HepG2 (cell line): ENCODE results near the gene MBD5. TPM values are rescaled to one million over a fixed set of nuclear protein-coding genes. Genes with fewer than 3 reads are reported as not detected.

Experiments used
- ATAC-seq: fragments of 200-7000 bp; cut with Tn5 transposase; 3 replicates; pipeline ENCODE4 v1.9.1; 2020; ENCODE audit warnings: mild to moderate bottlenecking, moderate library complexity
- BruUV-seq: library from RNA; stranded (reverse); fragments of 400-500 nt; replicated peaks from 2 replicates; lab custom pipeline; 2021; lab: Mats Ljungman, UMichigan
- CTCF ChIA-PET: fragments of 300-600 bp; formaldehyde crosslinking; extraction: SDS; loops from one replicate; lab custom pipeline; 2021; ENCODE audit warnings: low total read pairs, inconsistent platforms, low intra/inter-chr PET ratio; lab: Yijun Ruan, JAX
- POLR2A ChIA-PET: fragments of 350-600 bp; sonication (Branson Sonifier 250); formaldehyde crosslinking; loops from one replicate; lab custom pipeline; 2020; ENCODE audit warnings: antibody characterized with exemption, inconsistent platforms; lab: Yijun Ruan, JAX
- DNase-seq: peaks from one replicate; pipeline ENCODE4 v3.0.0-alpha.2; 2015; ENCODE audit warnings: low spot score
- FAIRE-seq: peaks from 3 replicates; lab custom pipeline; 2011; peaks lifted over from hg19 to GRCh38; lab: Jason Lieb, UNC
- H2AFZ ChIP-seq: one replicate; pipeline ENCODE4 v1.6.1; 2011; ENCODE audit warnings: low read length, inconsistent platforms
- H3K27ac ChIP-seq: fragments of 300-600 bp; 3 replicates; pipeline ENCODE4 v1.8.0; 2011; ENCODE audit warnings: mixed run types, mild to moderate bottlenecking, mixed read lengths, low read length, inconsistent platforms; ENCODE audit not compliant: insufficient read depth; ENCODE audit errors: extremely low read length
- H3K27me3 ChIP-seq, 2 experiments: fragments of 200-600 bp in 1 of 2; 2 replicates in 1 of 2; 3 replicates in 1 of 2; pipeline versions ENCODE4 v1.6.0 to v1.8.0; 2011; ENCODE audit warnings: low read length in 2 of 2, mild to moderate bottlenecking in 2 of 2, moderate library complexity in 2 of 2, inconsistent platforms in 1 of 2; ENCODE audit not compliant: insufficient read depth in 2 of 2, control insufficient read depth in 1 of 2
- H3K36me3 ChIP-seq, 2 experiments: fragments of 200-600 bp in 1 of 2; replicated peaks in 1 of 2; 2 replicates in 1 of 2; 3 replicates in 1 of 2; pipeline versions ENCODE4 v1.5.1 to v1.8.0; 2011; ENCODE audit warnings: low read length in 2 of 2, inconsistent platforms in 1 of 2; ENCODE audit not compliant: insufficient read depth in 2 of 2, control insufficient read depth in 1 of 2
- H3K4me1 ChIP-seq: 2 replicates; pipeline ENCODE4 v1.5.1; 2012; ENCODE audit warnings: low read length, inconsistent platforms; ENCODE audit not compliant: insufficient read depth
- H3K4me2 ChIP-seq: 2 replicates; pipeline ENCODE4 v1.6.0; 2011; ENCODE audit warnings: low read depth, low read length, inconsistent platforms
- H3K4me3 ChIP-seq, 3 experiments: fragments of 200-600 bp in 1 of 3; sonication (generic), shearing (Covaris generic) in 1 of 3; replicated peaks in 1 of 3; 2 replicates each; pipeline ENCODE4 v1.5.1; 2011 to 2016; ENCODE audit warnings: low read length in 3 of 3, inconsistent platforms in 2 of 3, low read depth in 2 of 3, mild to moderate bottlenecking in 2 of 3, control low read depth in 1 of 3, mixed read lengths in 1 of 3; ENCODE audit not compliant: insufficient read depth in 1 of 3
- H3K79me2 ChIP-seq: one replicate; pipeline ENCODE4 v1.6.1; 2011; ENCODE audit warnings: low read length, inconsistent platforms; ENCODE audit not compliant: insufficient read depth
- H3K9ac ChIP-seq: 2 replicates; pipeline ENCODE4 v1.6.0; 2011; ENCODE audit warnings: mild to moderate bottlenecking, low read depth, low read length, inconsistent platforms; ENCODE audit not compliant: insufficient read depth
- H3K9me3 ChIP-seq: 2 replicates; pipeline ENCODE4 v1.5.1; 2012; ENCODE audit warnings: mild to moderate bottlenecking, low read length
- H4K20me1 ChIP-seq: 2 replicates; pipeline ENCODE4 v1.6.0; 2011; ENCODE audit warnings: inconsistent platforms, mild to moderate bottlenecking, low read length, moderate library complexity; ENCODE audit not compliant: insufficient read depth
- AGO2 ChIP-seq: fragments of 200-400 bp; formaldehyde crosslinking; optimal IDR thresholded peaks from 2 replicates; pipeline ENCODE3; 2017; ENCODE audit warnings: mild to moderate bottlenecking, low read depth, low read length, moderate library complexity
- FOXP1 ChIP-seq, 2 experiments: fragments of 450-650 bp in 1 of 2; IDR thresholded peaks; 2 replicates each; pipeline ENCODE4 v1.6.1; 2017 to 2018; ENCODE audit warnings: antibody characterized with exemption in 1 of 2
- JUN ChIP-seq: sonication (generic); formaldehyde crosslinking; IDR thresholded peaks from 2 replicates; pipeline ENCODE4 v1.4.0; 2020; ENCODE audit warnings: mild to moderate bottlenecking, missing genetic modification reagents
- POGZ ChIP-seq: sonication (generic); formaldehyde crosslinking; IDR thresholded peaks from 2 replicates; pipeline ENCODE4 v1.4.0; 2020; ENCODE audit warnings: mild to moderate bottlenecking, missing genetic modification reagents
- RFX5 ChIP-seq: IDR thresholded peaks from 2 replicates; pipeline ENCODE4 v1.6.1; 2011; ENCODE audit warnings: low read depth, low read length, improper control_type of control experiment
- SAFB2 ChIP-seq: sonication (generic); formaldehyde crosslinking; IDR thresholded peaks from 2 replicates; pipeline ENCODE4 v1.5.1; 2020; ENCODE audit warnings: missing genetic modification reagents, low read depth, mild to moderate bottlenecking, borderline replicate concordance
- ZNF407 ChIP-seq: sonication (generic); formaldehyde crosslinking; IDR thresholded peaks from one replicate; pipeline ENCODE4 v1.5.1; 2020; ENCODE audit warnings: mild to moderate bottlenecking, missing genetic modification reagents; ENCODE audit errors: not compliant biosample characterization
- WGBS: methylation state at CpG from one replicate; pipeline ENCODE4 v1.1.6; 2017; ENCODE audit warnings: low lambda C conversion rate; 5-methylcytosine and 5-hydroxymethylcytosine counted together
- in situ Hi-C: cut with HindIII; loops from 2 replicates; pipeline ENCODE4 v1.10.0; 2017; ENCODE audit warnings: low pct_unique_long_range_greater_than_20kb; ENCODE audit not compliant: extremely low pct_ligation_motif_present
- intact Hi-C: fragments of 100-400 bp; cut with micrococcal nuclease; formaldehyde crosslinking; loops from one replicate; pipeline ENCODE4 v1.10.0; 2022; ENCODE audit not compliant: unreplicated experiment
- polyA plus RNA-seq, 8 experiments: library from polyadenylated mRNA; depleted of rRNA in 3 of 8; stranded (reverse) in 7 of 8; unstranded in 1 of 8; fragments of >200 nt; fragmentation: Illumina TruSeq in 4 of 8; extraction: Trizol in 4 of 8; gene quantifications; 2 replicates each; pipeline versions ENCODE4 v1.2.1 to v1.2.3, GENCODE V29; 2011 to 2016; ENCODE audit warnings: low read depth in 4 of 8, missing spikeins in 1 of 8, mixed read lengths in 1 of 8; ENCODE audit not compliant: insufficient read depth in 1 of 8
- total RNA-seq, 5 experiments: library from RNA; depleted of rRNA; stranded (reverse); fragments of >200 nt; fragmentation: Illumina TruSeq; extraction: Trizol; gene quantifications; 2 replicates each; pipeline ENCODE4 v1.2.3, GENCODE V29; 2016; ENCODE audit warnings: low read depth in 1 of 5

Gene MBD5
- total and polyA plus RNA-seq, 2 of the 13 experiments (the other 11 are each of a cell fraction or from before 2014, with no cell fraction given): 13.5 to 26.4 TPM

- in situ Hi-C loops: no loop called here
Observed at GRCh38 chr2:148000095-148000494, 20.8 kb upstream of the MBD5 start.

More at GRCh38 chr2:148000095-148000494, 20.8 kb upstream of the MBD5 start:
- H2AFZ ChIP-seq: no peak overlapping the region
- no TSS peak for BruUV-seq
- ATAC-seq (no peak), DNase-seq (no peak), FAIRE-seq (no peak)
- no peaks in the 10 kb centered on the region for H3K27me3 ChIP-seq
- no peak overlapping the region for H3K9ac ChIP-seq
- ChIA-PET CTCF (no interaction called here), POLR2A (no interaction called here)
- H3K4me2 ChIP-seq: no peak overlapping the region
- H3K4me1 ChIP-seq: 0 out of 2 replicates have a peak, but pooled peaks cover 6% of the 10 kb centered on the region
- intact Hi-C loops: no loop called here
- H3K79me2 ChIP-seq: peaks cover 92% of the 10 kb centered on the region
- H3K4me3 ChIP-seq: no peak overlapping the region
- H3K36me3 ChIP-seq: peaks cover 5 to 9% of the 10 kb centered on the region in 2 experiments
- peaks cover 3% of the 10 kb centered on the region; the same call in 1 of the 2 replicates for H3K9me3 ChIP-seq
- TF ChIP-seq SAFB2 (CRISPR knock-in tag) (no peak), FOXP1 (IDR thresholded peaks at IDR 0.05) (no peak), FOXP1 (CRISPR knock-in tag; IDR thresholded peaks at IDR 0.05) (no peak), RFX5 (no peak), JUN (CRISPR knock-in tag) (no peak), ZNF407 (CRISPR knock-in tag) (no peak), POGZ (CRISPR knock-in tag) (no peak), AGO2 (no peak)
- 96% methylated on average over 1 of the region's 1 CpG for WGBS
- peaks cover 6% of the 10 kb centered on the region for H4K20me1 ChIP-seq
- H3K27ac ChIP-seq: no peak overlapping the region
